Astrocyte (in vitro differentiated cells and primary cell): ENCODE results near the gene SNRPB2. TPM values are rescaled to one million over a fixed set of nuclear protein-coding genes. Genes with fewer than 3 reads are reported as not detected.

ENCODE experiments used
- DNase-seq: peaks from one replicate; pipeline ENCODE4 v3.0.0-alpha.2; 2010; ENCODE audit warnings: low read depth
- FAIRE-seq: peaks from 2 replicates; lab custom pipeline; 2011; peaks lifted over from hg19 to GRCh38; lab: Jason Lieb, UNC
- H2AFZ ChIP-seq: 2 replicates; pipeline ENCODE4 v1.6.0; 2012; ENCODE audit warnings: low read depth, low read length, inconsistent platforms
- H3K27ac ChIP-seq: 2 replicates; pipeline ENCODE4 v1.5.1; 2011; ENCODE audit warnings: low read depth, low read length, inconsistent platforms
- H3K27me3 ChIP-seq: 2 replicates; pipeline ENCODE4 v1.6.0; 2011; ENCODE audit warnings: low read length, inconsistent platforms; ENCODE audit not compliant: insufficient read depth
- H3K36me3 ChIP-seq: 2 replicates; pipeline ENCODE4 v1.5.1; 2011; ENCODE audit warnings: low read length, inconsistent platforms; ENCODE audit not compliant: insufficient read depth
- H3K4me1 ChIP-seq: 2 replicates; pipeline ENCODE4 v1.5.1; 2011; ENCODE audit warnings: low read length, inconsistent platforms; ENCODE audit not compliant: insufficient read depth
- H3K4me2 ChIP-seq: 2 replicates; pipeline ENCODE4 v1.6.0; 2012; ENCODE audit warnings: low read length, inconsistent platforms
- H3K4me3 ChIP-seq: 2 replicates; pipeline ENCODE4 v1.5.1; 2011; ENCODE audit warnings: low read depth, mild to moderate bottlenecking, low read length, inconsistent platforms; ENCODE audit not compliant: insufficient read depth
- H3K79me2 ChIP-seq: 2 replicates; pipeline ENCODE4 v1.6.0; 2012; ENCODE audit warnings: mild to moderate bottlenecking, low read length, inconsistent platforms; ENCODE audit not compliant: insufficient read depth
- H3K9ac ChIP-seq: 2 replicates; pipeline ENCODE4 v1.6.0; 2012; ENCODE audit warnings: mild to moderate bottlenecking, low read length, inconsistent platforms
- H3K9me3 ChIP-seq: 2 replicates; pipeline ENCODE4 v1.5.1; 2012; ENCODE audit warnings: low read depth, mild to moderate bottlenecking, low read length, inconsistent platforms; ENCODE audit not compliant: insufficient read depth
- H4K20me1 ChIP-seq: 2 replicates; pipeline ENCODE4 v1.6.0; 2012; ENCODE audit warnings: low read length, inconsistent platforms; ENCODE audit not compliant: insufficient read depth
- H3K27ac Mint-ChIP-seq: one replicate; pipeline ENCODE4 v1.8.0; 2021; ENCODE audit warnings: mild to moderate bottlenecking, mixed read lengths; ENCODE audit not compliant: unreplicated experiment
- H3K27me3 Mint-ChIP-seq: one replicate; pipeline ENCODE4 v1.8.0; 2021; ENCODE audit warnings: low read depth, mixed read lengths; ENCODE audit not compliant: unreplicated experiment
- H3K36me3 Mint-ChIP-seq: one replicate; pipeline ENCODE4 v1.8.0; 2021; ENCODE audit warnings: low read depth, mixed read lengths; ENCODE audit not compliant: unreplicated experiment
- H3K4me1 Mint-ChIP-seq: one replicate; pipeline ENCODE4 v1.8.0; 2021; ENCODE audit warnings: low read depth, mixed read lengths; ENCODE audit not compliant: unreplicated experiment
- H3K4me3 Mint-ChIP-seq: one replicate; pipeline ENCODE4 v1.8.0; 2021; ENCODE audit warnings: mild to moderate bottlenecking, moderate library complexity, mixed read lengths; ENCODE audit not compliant: unreplicated experiment
- H3K9me3 Mint-ChIP-seq: one replicate; pipeline ENCODE4 v1.8.0; 2021; ENCODE audit warnings: mild to moderate bottlenecking, mixed read lengths; ENCODE audit not compliant: unreplicated experiment
- EZH2 ChIP-seq: IDR thresholded peaks from 2 replicates; pipeline ENCODE4 v1.6.1; 2012; ENCODE audit warnings: mild to moderate bottlenecking, low read length, inconsistent platforms; ENCODE audit not compliant: insufficient read depth
- total RNA-seq: library from RNA; stranded (reverse); gene quantifications from 2 replicates; pipeline ENCODE4 v1.2.1, GENCODE V29; 2021
- TF ChIP-seq, protein P1 (sequence below): IDR thresholded peaks from 2 replicates; pipeline ENCODE4 v1.5.1; 2011; ENCODE audit warnings: low read depth, mild to moderate bottlenecking, inconsistent platforms, low read length, moderate library complexity; ENCODE audit not compliant: insufficient read depth

Gene SNRPB2
- total RNA-seq, 1 donor from 2014 or later = 76.3 TPM

- Histone ChIP-seq H3K4me2 (peak overlapping the region; percentile 97), H3K9ac (no peak overlapping the region), H2AFZ (peak overlapping the region; percentile 100), H3K27me3 (peaks cover 3% of the 10 kb centered on the region), H3K9me3 (no peaks in the 10 kb centered on the region), H3K79me2 (peaks cover 42% of the 10 kb centered on the region), H3K36me3 (peaks cover 14% of the 10 kb centered on the region), H4K20me1 (peaks cover 19% of the 10 kb centered on the region), H3K27ac (no peak overlapping the region), H3K4me1 (peaks cover 12% of the 10 kb centered on the region), H3K4me3 (peak overlapping the region; percentile 98)
- peak overlapping the region; percentile 100 for H3K27ac Mint-ChIP-seq
- H3K4me1 Mint-ChIP-seq = peaks cover 7% of the 10 kb centered on the region
- no peak for DNase-seq
- H3K27me3 Mint-ChIP-seq = no peaks in the 10 kb centered on the region
- TF ChIP-seq, protein P1, sequence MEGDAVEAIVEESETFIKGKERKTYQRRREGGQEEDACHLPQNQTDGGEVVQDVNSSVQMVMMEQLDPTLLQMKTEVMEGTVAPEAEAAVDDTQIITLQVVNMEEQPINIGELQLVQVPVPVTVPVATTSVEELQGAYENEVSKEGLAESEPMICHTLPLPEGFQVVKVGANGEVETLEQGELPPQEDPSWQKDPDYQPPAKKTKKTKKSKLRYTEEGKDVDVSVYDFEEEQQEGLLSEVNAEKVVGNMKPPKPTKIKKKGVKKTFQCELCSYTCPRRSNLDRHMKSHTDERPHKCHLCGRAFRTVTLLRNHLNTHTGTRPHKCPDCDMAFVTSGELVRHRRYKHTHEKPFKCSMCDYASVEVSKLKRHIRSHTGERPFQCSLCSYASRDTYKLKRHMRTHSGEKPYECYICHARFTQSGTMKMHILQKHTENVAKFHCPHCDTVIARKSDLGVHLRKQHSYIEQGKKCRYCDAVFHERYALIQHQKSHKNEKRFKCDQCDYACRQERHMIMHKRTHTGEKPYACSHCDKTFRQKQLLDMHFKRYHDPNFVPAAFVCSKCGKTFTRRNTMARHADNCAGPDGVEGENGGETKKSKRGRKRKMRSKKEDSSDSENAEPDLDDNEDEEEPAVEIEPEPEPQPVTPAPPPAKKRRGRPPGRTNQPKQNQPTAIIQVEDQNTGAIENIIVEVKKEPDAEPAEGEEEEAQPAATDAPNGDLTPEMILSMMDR = no peak
- TF ChIP-seq EZH2 = no peak
- peaks cover 6% of the 10 kb centered on the region for H3K36me3 Mint-ChIP-seq
- H3K4me3 Mint-ChIP-seq = peak overlapping the region; percentile 100
- no peak for FAIRE-seq
- no peaks in the 10 kb centered on the region for H3K9me3 Mint-ChIP-seq
These were observed 746 bp upstream of the SNRPB2 start for GRCh38 chr20:16729080-16729479.

GRCh38 chr20:16732506-16733152 lies 2.8 kb downstream of the SNRPB2 start:
- Histone ChIP-seq H3K36me3 (peaks cover 26% of the 10 kb centered on the region), H3K4me3 (no peak overlapping the region), H3K4me2 (no peak overlapping the region), H3K27me3 (peaks cover 3% of the 10 kb centered on the region), H4K20me1 (peaks cover 35% of the 10 kb centered on the region), H3K9me3 (no peaks in the 10 kb centered on the region), H3K27ac (no peak overlapping the region), H2AFZ (no peak overlapping the region), H3K4me1 (peaks cover 12% of the 10 kb centered on the region), H3K79me2 (peaks cover 61% of the 10 kb centered on the region), H3K9ac (no peak overlapping the region)
- no peak for TF ChIP-seq EZH2
- TF ChIP-seq, protein P1 = no peak
- no peak for FAIRE-seq
- Mint-ChIP-seq H3K9me3 (no peaks in the 10 kb centered on the region), H3K36me3 (peaks cover 8% of the 10 kb centered on the region), H3K4me1 (peaks cover 7% of the 10 kb centered on the region), H3K27me3 (no peaks in the 10 kb centered on the region), H3K4me3 (no peak overlapping the region), H3K27ac (no peak overlapping the region)
- no peak for DNase-seq
